ENCODE measurements around the gene CTBP2.

CTBP2 gene

GRCh38 chr10:125048094-125048864 lies 112.1 kb downstream of the CTBP2 start:
- H3K9ac ChIP-seq: no peak overlapping the region
- no peak for TF ChIP-seq Cebpa-rat (IDR thresholded peaks at IDR 0.05)
- no peaks in the 10 kb centered on the region for H3K9me3 ChIP-seq
- peak overlapping the region; percentile 35 for H3K4me2 ChIP-seq
- peaks cover 93% of the 10 kb centered on the region for H3K4me1 ChIP-seq
- H3K27ac ChIP-seq: no peak overlapping the region
- peaks cover 100% of the 10 kb centered on the region for H4K20me1 ChIP-seq
- H3K36me3 ChIP-seq: peaks cover 36% of the 10 kb centered on the region
- H3K4me3 ChIP-seq: no peak overlapping the region
- no peaks in the 10 kb centered on the region for H3K27me3 ChIP-seq

GRCh38 chr10:125043841-125044658 lies 116.3 kb downstream of the CTBP2 start:
- Histone ChIP-seq H3K27ac (peak overlapping the region; percentile 54; the same call in 1 of the 2 replicates), H4K20me1 (peaks cover 99% of the 10 kb centered on the region), H3K36me3 (peaks cover 53% of the 10 kb centered on the region), H3K9me3 (no peaks in the 10 kb centered on the region), H3K4me1 (peaks cover 61% of the 10 kb centered on the region), H3K9ac (no peak overlapping the region), H3K4me2 (peak overlapping the region; percentile 74), H3K4me3 (no peak overlapping the region), H3K27me3 (no peaks in the 10 kb centered on the region)
- TF ChIP-seq Cebpa-rat (IDR thresholded peaks at IDR 0.05): no peak

- H3K9me3 ChIP-seq: no peaks in the 10 kb centered on the region
- H3K4me2 ChIP-seq: no peak overlapping the region
- H3K4me1 ChIP-seq: peaks cover 49% of the 10 kb centered on the region
- no peak overlapping the region for H3K4me3 ChIP-seq
- H3K36me3 ChIP-seq: peaks cover 74% of the 10 kb centered on the region
- no peaks in the 10 kb centered on the region for H3K27me3 ChIP-seq
- no peak overlapping the region for H3K27ac ChIP-seq
- TF ChIP-seq Cebpa-rat (IDR thresholded peaks at IDR 0.05): no peak
- H3K9ac ChIP-seq: no peak overlapping the region
- H4K20me1 ChIP-seq: peaks cover 99% of the 10 kb centered on the region
Observed at GRCh38 chr10:125041856-125042506, 118.4 kb downstream of the CTBP2 start.

DNA sequence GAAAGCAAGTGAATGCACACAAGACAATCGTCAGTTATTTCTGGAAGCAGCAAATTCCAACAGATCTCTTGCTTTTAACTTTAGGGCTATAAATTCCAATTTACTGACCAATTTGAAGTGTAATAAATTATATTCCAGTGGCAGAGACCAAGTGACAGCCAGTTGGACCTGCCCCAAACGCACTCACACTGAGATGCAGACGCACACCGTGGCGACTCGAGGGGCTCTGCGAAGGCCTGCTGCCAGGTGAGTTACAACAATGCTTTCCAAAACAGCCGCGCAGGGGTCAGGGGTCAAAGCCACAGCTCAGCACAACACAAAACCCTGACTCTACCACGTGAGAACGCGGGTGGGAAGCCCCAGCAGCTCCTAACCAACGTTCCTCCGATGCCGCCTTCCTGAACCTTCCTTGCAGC lies 121.0 kb downstream of the CTBP2 start:
- no peaks in the 10 kb centered on the region for H3K9me3 ChIP-seq
- H3K27ac ChIP-seq: no peak overlapping the region
- peaks cover 92% of the 10 kb centered on the region for H3K36me3 ChIP-seq
- no peak for TF ChIP-seq Cebpa-rat (IDR thresholded peaks at IDR 0.05)
- peaks cover 23% of the 10 kb centered on the region for H3K4me1 ChIP-seq
- peaks cover 99% of the 10 kb centered on the region for H4K20me1 ChIP-seq
- H3K27me3 ChIP-seq: no peaks in the 10 kb centered on the region
- H3K9ac ChIP-seq: no peak overlapping the region
- H3K4me3 ChIP-seq: no peak overlapping the region
- H3K4me2 ChIP-seq: no peak overlapping the region

- peaks cover 21% of the 10 kb centered on the region for H3K4me1 ChIP-seq
- H3K27ac ChIP-seq: no peak overlapping the region
- H3K4me2 ChIP-seq: no peak overlapping the region
- no peaks in the 10 kb centered on the region for H3K9me3 ChIP-seq
- H3K27me3 ChIP-seq: no peaks in the 10 kb centered on the region
- TF ChIP-seq Cebpa-rat (IDR thresholded peaks at IDR 0.05): no peak
- H3K9ac ChIP-seq: no peak overlapping the region
- peaks cover 99% of the 10 kb centered on the region for H4K20me1 ChIP-seq
- H3K4me3 ChIP-seq: no peak overlapping the region
- peaks cover 92% of the 10 kb centered on the region for H3K36me3 ChIP-seq
Observed at GRCh38 chr10:125038637-125039036, 121.7 kb downstream of the CTBP2 start.

DNA sequence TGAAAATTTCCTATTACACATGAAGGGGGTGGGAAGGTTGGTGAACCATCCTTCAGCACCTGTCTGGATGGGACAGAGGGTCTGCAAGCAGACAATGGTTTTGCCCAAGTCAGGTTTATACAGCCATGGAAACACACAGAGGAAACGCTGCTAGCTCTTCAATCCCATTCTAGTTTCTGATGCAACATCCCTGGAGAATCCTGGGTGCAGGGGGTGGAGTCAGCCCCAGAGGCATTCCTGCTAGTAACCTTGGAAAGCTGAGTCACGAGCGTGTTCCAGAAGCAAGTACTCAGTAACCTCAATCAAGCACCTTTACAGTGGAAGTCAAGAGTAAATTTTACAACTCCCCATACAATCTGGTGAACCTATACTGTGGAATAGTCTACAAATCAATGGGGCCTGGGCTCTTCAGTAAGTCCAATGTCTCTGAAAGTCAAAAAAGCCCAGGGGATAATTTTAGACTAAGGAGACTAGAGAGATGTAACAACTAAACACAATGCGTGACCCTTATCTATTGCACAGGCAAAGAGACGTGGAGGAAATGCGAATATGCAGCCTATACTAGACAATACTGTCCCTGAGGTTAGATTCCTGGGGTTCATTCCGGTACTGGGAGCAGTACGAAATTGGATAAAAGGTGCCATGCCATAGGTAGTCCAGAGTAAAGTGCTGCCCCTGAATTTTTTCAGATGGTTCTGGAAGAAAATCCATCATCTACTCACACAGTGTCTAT lies 123.1 kb downstream of the CTBP2 start:
- Histone ChIP-seq H3K4me3 (no peak overlapping the region), H3K36me3 (peaks cover 92% of the 10 kb centered on the region)

DNA sequence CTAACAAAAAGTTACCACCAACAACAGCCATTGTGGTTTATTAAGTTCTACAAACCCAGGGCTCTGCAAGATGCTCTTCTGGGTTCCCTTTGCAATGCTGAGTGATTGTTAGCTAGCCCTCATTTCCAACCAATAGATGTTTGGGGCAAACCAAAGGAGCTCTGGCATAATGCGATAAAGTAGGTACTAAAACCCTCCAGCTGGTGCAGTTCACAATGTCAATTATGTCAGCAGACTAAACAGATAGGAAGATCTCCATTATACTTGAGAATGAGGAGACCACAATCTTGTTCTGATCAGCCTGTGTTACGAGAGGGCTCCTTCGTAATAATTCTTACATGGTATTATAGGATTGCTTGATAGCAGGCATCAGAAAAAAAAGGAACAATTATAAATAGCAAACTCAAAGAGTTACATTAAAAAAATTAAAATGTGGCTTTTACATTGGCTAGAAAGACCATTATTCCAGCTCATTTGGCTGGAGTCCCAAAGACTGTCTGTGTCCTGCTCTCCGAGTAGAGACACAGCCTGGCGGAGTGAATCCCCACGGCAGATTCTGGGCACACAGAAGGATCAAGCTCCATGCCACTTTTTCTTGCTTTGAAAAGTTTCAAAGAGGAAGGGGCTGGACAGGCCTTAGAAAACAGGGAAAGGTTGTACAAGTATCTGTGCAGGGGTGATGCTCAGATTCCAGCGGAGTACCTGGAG lies 124.6 kb downstream of the CTBP2 start:
- no peak overlapping the region for H3K4me2 ChIP-seq
- H3K27me3 ChIP-seq: no peaks in the 10 kb centered on the region
- H3K36me3 ChIP-seq: peaks cover 98% of the 10 kb centered on the region
- H3K27ac ChIP-seq: no peak overlapping the region
- no peak for TF ChIP-seq Cebpa-rat (IDR thresholded peaks at IDR 0.05)
- peaks cover 100% of the 10 kb centered on the region for H4K20me1 ChIP-seq
- no peak overlapping the region for H3K9ac ChIP-seq
- no peaks in the 10 kb centered on the region for H3K9me3 ChIP-seq
- H3K4me3 ChIP-seq: no peak overlapping the region
- peaks cover 42% of the 10 kb centered on the region for H3K4me1 ChIP-seq

More for the DNA sequence above, 123.1 kb downstream of the CTBP2 start:
- H4K20me1 ChIP-seq: peaks cover 99% of the 10 kb centered on the region
- no peak for TF ChIP-seq Cebpa-rat (IDR thresholded peaks at IDR 0.05)
- no peak overlapping the region for H3K9ac ChIP-seq
- H3K27ac ChIP-seq: no peak overlapping the region
- no peaks in the 10 kb centered on the region for H3K27me3 ChIP-seq
- no peaks in the 10 kb centered on the region for H3K9me3 ChIP-seq
- H3K4me2 ChIP-seq: no peak overlapping the region
- H3K4me1 ChIP-seq: peaks cover 34% of the 10 kb centered on the region

- H3K4me2 ChIP-seq: no peak overlapping the region
- H4K20me1 ChIP-seq: peaks cover 100% of the 10 kb centered on the region
- H3K9ac ChIP-seq: no peak overlapping the region
- H3K4me1 ChIP-seq: peaks cover 42% of the 10 kb centered on the region
- no peaks in the 10 kb centered on the region for H3K27me3 ChIP-seq
- TF ChIP-seq Cebpa-rat (IDR thresholded peaks at IDR 0.05): no peak
- no peak overlapping the region for H3K27ac ChIP-seq
- H3K4me3 ChIP-seq: no peak overlapping the region
- H3K9me3 ChIP-seq: no peaks in the 10 kb centered on the region
- peaks cover 99% of the 10 kb centered on the region for H3K36me3 ChIP-seq
Observed at GRCh38 chr10:125035136-125035535, 125.2 kb downstream of the CTBP2 start.

GRCh38 chr10:125034675-125035074 lies 125.7 kb downstream of the CTBP2 start:
- no peak overlapping the region for H3K4me2 ChIP-seq
- no peaks in the 10 kb centered on the region for H3K9me3 ChIP-seq
- H3K36me3 ChIP-seq: peaks cover 99% of the 10 kb centered on the region
- no peak overlapping the region for H3K9ac ChIP-seq
- H3K27ac ChIP-seq: no peak overlapping the region
- TF ChIP-seq Cebpa-rat (IDR thresholded peaks at IDR 0.05): no peak
- H3K4me3 ChIP-seq: no peak overlapping the region
- no peaks in the 10 kb centered on the region for H3K27me3 ChIP-seq
- peaks cover 38% of the 10 kb centered on the region for H3K4me1 ChIP-seq
- peaks cover 100% of the 10 kb centered on the region for H4K20me1 ChIP-seq

All from BLaER1 (cell line).